HG03520 (cell line): Measurements from ENCODE around the gene RBBP8.
"Not testable (repeated sequence)": the region's sequence is repeated elsewhere in the genome, so short reads cannot be mapped to it uniquely, and the experiment has no call there.

Experiments used
- ATAC-seq: cut with Tn5 transposase; IDR thresholded peaks from one replicate; pipeline ENCODE4 v1.9.1; 2021; ENCODE audit warnings: mild to moderate bottlenecking, moderate library complexity; ENCODE audit not compliant: unreplicated experiment

RBBP8 gene

GRCh38 chr18:22939649-22940048 is 6.5 kb downstream of the RBBP8 start:
- ATAC-seq, result no peak

- no peak for ATAC-seq
These were observed 10.7 kb downstream of the RBBP8 start for GRCh38 chr18:22943847-22944246.

- no peak for ATAC-seq
These were observed 13.1 kb downstream of the RBBP8 start for GRCh38 chr18:22946217-22946616.

- ATAC-seq, result no peak
These were observed 13.7 kb downstream of the RBBP8 start for GRCh38 chr18:22946846-22947245.

- ATAC-seq, result no peak
These were observed 18.7 kb downstream of the RBBP8 start for GRCh38 chr18:22951823-22952222.

- ATAC-seq, result no peak
These were observed 19.4 kb downstream of the RBBP8 start for GRCh38 chr18:22952525-22952924.

GRCh38 chr18:22953982-22954381 is 20.9 kb downstream of the RBBP8 start:
- not testable (repeated sequence) for ATAC-seq

- no peak for ATAC-seq
These were observed 23.1 kb downstream of the RBBP8 start for GRCh38 chr18:22956226-22956625.

GRCh38 chr18:22961156-22961555 is 28.0 kb downstream of the RBBP8 start:
- ATAC-seq, result no peak

GRCh38 chr18:22962004-22962403 is 28.9 kb downstream of the RBBP8 start:
- no peak for ATAC-seq

- no peak for ATAC-seq
These were observed 31.0 kb downstream of the RBBP8 start for GRCh38 chr18:22964116-22964515.

- no peak for ATAC-seq
These were observed 31.6 kb downstream of the RBBP8 start for GRCh38 chr18:22964722-22965121.

- ATAC-seq, result no peak
These were observed 37.9 kb downstream of the RBBP8 start for GRCh38 chr18:22971038-22971437.

GRCh38 chr18:22974001-22974400 is 40.9 kb downstream of the RBBP8 start:
- ATAC-seq, result no peak

- ATAC-seq, result no peak
These were observed 41.6 kb downstream of the RBBP8 start for GRCh38 chr18:22974707-22975106.

- no peak for ATAC-seq
These were observed 42.4 kb downstream of the RBBP8 start for GRCh38 chr18:22975508-22975907.

GRCh38 chr18:22977847-22978701 is 44.9 kb downstream of the RBBP8 start:
- no peak for ATAC-seq

- no peak for ATAC-seq
These were observed 47.3 kb downstream of the RBBP8 start for GRCh38 chr18:22980394-22980793.

GRCh38 chr18:22981274-22982133 is 48.4 kb downstream of the RBBP8 start:
- ATAC-seq, result no peak

- no peak for ATAC-seq
These were observed 50.0 kb downstream of the RBBP8 start for GRCh38 chr18:22983175-22983574.

GRCh38 chr18:22985250-22985649 is 52.1 kb downstream of the RBBP8 start:
- ATAC-seq, result no peak
